Fibroblast of lung (primary cell): ENCODE data around the gene FASTK. TPM values are rescaled to one million over a fixed set of nuclear protein-coding genes. Genes with fewer than 3 reads are reported as not detected.

ENCODE experiments used
- DNase-seq, 2 donors: peaks; one replicate each; pipeline versions ENCODE4 v3.0.0 to v3.0.0-alpha.2; 2010; ENCODE audit warnings: low read depth in 2 of 2
- H2AFZ ChIP-seq: 2 replicates; pipeline ENCODE4 v1.5.1; 2012; ENCODE audit warnings: low read length, control low read depth, inconsistent platforms
- H3K27ac ChIP-seq: 2 replicates; pipeline ENCODE4 v1.5.1; 2011; ENCODE audit warnings: low read length, control low read depth; ENCODE audit not compliant: insufficient read depth
- H3K27me3 ChIP-seq: 2 replicates; pipeline ENCODE4 v1.5.1; 2011; ENCODE audit warnings: mild to moderate bottlenecking, low read length; ENCODE audit not compliant: control insufficient read depth, insufficient read depth
- H3K36me3 ChIP-seq: 2 replicates; pipeline ENCODE4 v1.5.1; 2011; ENCODE audit warnings: low read length; ENCODE audit not compliant: control insufficient read depth, insufficient read depth
- H3K4me1 ChIP-seq: 2 replicates; pipeline ENCODE4 v1.5.1; 2011; ENCODE audit warnings: low read length; ENCODE audit not compliant: control insufficient read depth, insufficient read depth; ENCODE audit errors: extremely low read depth
- H3K4me2 ChIP-seq: 2 replicates; pipeline ENCODE4 v1.5.1; 2011; ENCODE audit warnings: low read length, control low read depth; ENCODE audit not compliant: insufficient read depth; ENCODE audit errors: extremely low read depth
- H3K4me3 ChIP-seq, 4 experiments: fragments of 200-600 bp in 1 of 4; sonication (generic) in 1 of 4; replicated peaks in 1 of 4; 2 replicates each; pipeline ENCODE4 v1.5.1; 2011 to 2016; ENCODE audit warnings: low read length in 4 of 4, low read depth in 3 of 4, mild to moderate bottlenecking in 3 of 4, control low read depth in 2 of 4, inconsistent platforms in 1 of 4, mixed read lengths in 1 of 4; ENCODE audit not compliant: insufficient read depth in 1 of 4; ENCODE audit errors: control extremely low read depth in 1 of 4
- H3K79me2 ChIP-seq: 2 replicates; pipeline ENCODE4 v1.5.1; 2012; ENCODE audit warnings: mild to moderate bottlenecking, low read length, inconsistent platforms; ENCODE audit not compliant: control insufficient read depth, insufficient read depth
- H3K9ac ChIP-seq: 2 replicates; pipeline ENCODE4 v1.5.1; 2011; ENCODE audit warnings: mild to moderate bottlenecking, low read length, control low read depth; ENCODE audit not compliant: insufficient read depth
- H3K9me3 ChIP-seq: 2 replicates; pipeline ENCODE4 v1.5.1; 2012; ENCODE audit warnings: low read depth, low read length; ENCODE audit not compliant: control insufficient read depth, insufficient read depth
- H4K20me1 ChIP-seq: 2 replicates; pipeline ENCODE4 v1.5.1; 2011; ENCODE audit warnings: low read length; ENCODE audit not compliant: control insufficient read depth, insufficient read depth; ENCODE audit errors: extremely low read depth
- CTCF ChIP-seq, 2 donors: IDR thresholded peaks in 1 of 2; conservative IDR thresholded peaks in 1 of 2; 1 replicate in 1 of 2; 2 replicates in 1 of 2; pipeline ENCODE4 v1.5.1; 2011 to 2012; ENCODE audit warnings: low read length in 2 of 2, control low read depth in 1 of 2, inconsistent platforms in 1 of 2, low read depth in 1 of 2, mild to moderate bottlenecking in 1 of 2
- EZH2 ChIP-seq: IDR thresholded peaks from 2 replicates; pipeline ENCODE4 v1.5.1; 2012; ENCODE audit warnings: low read length, control low read depth, mild to moderate bottlenecking; ENCODE audit errors: missing control alignments
- polyA plus RNA-seq, 2 donors: library from polyadenylated mRNA; depleted of rRNA in 1 of 2; stranded (reverse) in 1 of 2; unstranded in 1 of 2; fragments of >200 nt; gene quantifications; 2 replicates each; pipeline ENCODE4 v1.2.1, GENCODE V29; 2011 to 2012; ENCODE audit warnings: missing spikeins in 1 of 2
- total RNA-seq: library from RNA; depleted of rRNA; stranded (reverse); fragments of >200 nt; gene quantifications from 2 replicates; pipeline ENCODE4 v1.2.1, GENCODE V29; 2014

Gene FASTK
- total and polyA plus RNA-seq, 2 donors (not counting 1 experiment from before 2014, with no cell fraction given), result 33.8 to 69.5 TPM

- no peak overlapping the region for H3K9ac ChIP-seq
- TF ChIP-seq EZH2 (no peak), CTCF (conservative IDR thresholded peaks at IDR 0.05 in 1 of 2, IDR thresholded peaks at IDR 0.05 in 1 of 2; ENCODE audit: low read depth in 1 of 2, low read length in 2 of 2) (no peak)
- no peaks in the 10 kb centered on the region for H3K27me3 ChIP-seq
- peaks cover 29% of the 10 kb centered on the region for H3K36me3 ChIP-seq
- no peak overlapping the region for H3K4me2 ChIP-seq
- H3K4me3 ChIP-seq, result no peak overlapping the region
- DNase-seq, result no peak
- no peak overlapping the region for H2AFZ ChIP-seq
- peaks cover 6% of the 10 kb centered on the region for H3K79me2 ChIP-seq
- H3K27ac ChIP-seq, result no peak overlapping the region
- H4K20me1 ChIP-seq, result no peaks in the 10 kb centered on the region
- H3K4me1 ChIP-seq, result peaks cover 5% of the 10 kb centered on the region
- H3K9me3 ChIP-seq, result no peaks in the 10 kb centered on the region
These were observed 40.3 kb upstream of the FASTK start for GRCh38 chr7:151120896-151121295.

- no peak for TF ChIP-seq EZH2
- no peak for TF ChIP-seq CTCF (conservative IDR thresholded peaks at IDR 0.05 in 1 of 2, IDR thresholded peaks at IDR 0.05 in 1 of 2; ENCODE audit: low read depth in 1 of 2, low read length in 2 of 2)
- no peaks in the 10 kb centered on the region for H4K20me1 ChIP-seq
- no peak overlapping the region for H3K4me3 ChIP-seq
- H3K9me3 ChIP-seq, result no peaks in the 10 kb centered on the region
- no peak overlapping the region for H2AFZ ChIP-seq
- H3K79me2 ChIP-seq, result peaks cover 9% of the 10 kb centered on the region
- H3K9ac ChIP-seq, result no peak overlapping the region
- no peak overlapping the region for H3K27ac ChIP-seq
- DNase-seq, result no peak
- no peaks in the 10 kb centered on the region for H3K27me3 ChIP-seq
- H3K36me3 ChIP-seq, result peaks cover 27% of the 10 kb centered on the region
- no peak overlapping the region for H3K4me2 ChIP-seq
- no peaks in the 10 kb centered on the region for H3K4me1 ChIP-seq
These were observed 39.3 kb upstream of the FASTK start for GRCh38 chr7:151119902-151120301.

- no peak for DNase-seq
- Histone ChIP-seq H3K36me3 (peaks cover 23% of the 10 kb centered on the region), H3K9me3 (no peaks in the 10 kb centered on the region), H3K27me3 (no peaks in the 10 kb centered on the region), H3K4me3 (no peak overlapping the region), H3K4me1 (peaks cover 2% of the 10 kb centered on the region), H3K79me2 (peaks cover 9% of the 10 kb centered on the region), H4K20me1 (no peaks in the 10 kb centered on the region), H3K9ac (no peak overlapping the region), H3K4me2 (no peak overlapping the region), H2AFZ (no peak overlapping the region), H3K27ac (no peak overlapping the region)
- no peak for TF ChIP-seq CTCF (conservative IDR thresholded peaks at IDR 0.05 in 1 of 2, IDR thresholded peaks at IDR 0.05 in 1 of 2; ENCODE audit: low read depth in 1 of 2, low read length in 2 of 2)
- no peak for TF ChIP-seq EZH2
These were observed 38.4 kb upstream of the FASTK start for GRCh38 chr7:151119055-151119415.
